Stimulated activated CD4-positive, alpha-beta T cell treated with anti-CD3 and anti-CD28 coated beads, Interleukin-1b, Interleukin-23, amount 100 ng/mL, for 24 hours (primary cell): ENCODE measurements around the gene TRAF2.

Experiments used
- DNase-seq, 4 experiments: peaks; one replicate each; pipeline ENCODE4 v3.0.0-alpha.2; 2020; ENCODE audit warnings: low read depth in 4 of 4, low spot score in 1 of 4

The TRAF2 gene

GRCh38 chr9:136934277-136934676, 48.0 kb downstream of the TRAF2 start:
- DNase-seq = no peak

GRCh38 chr9:136935651-136936050, 49.3 kb downstream of the TRAF2 start:
- DNase-seq = no peak

GRCh38 chr9:136936645-136937170, 50.4 kb downstream of the TRAF2 start:
- no peak for DNase-seq

GRCh38 chr9:136937186-136938001, 51.1 kb downstream of the TRAF2 start:
- no peak for DNase-seq

GRCh38 chr9:136939431-136939995, 53.2 kb downstream of the TRAF2 start:
- DNase-seq = no peak

- DNase-seq = no peak
These were observed 53.7 kb downstream of the TRAF2 start for GRCh38 chr9:136939996-136940525.

- no peak for DNase-seq
These were observed 54.4 kb downstream of the TRAF2 start for GRCh38 chr9:136940526-136941230.

GRCh38 chr9:136941231-136942111, 55.2 kb downstream of the TRAF2 start:
- DNase-seq = no peak

- no peak for DNase-seq
These were observed 56.0 kb downstream of the TRAF2 start for GRCh38 chr9:136942112-136942880.

GRCh38 chr9:136942881-136943230, 56.5 kb downstream of the TRAF2 start:
- DNase-seq = no peak

GRCh38 chr9:136943291-136944211, 57.2 kb downstream of the TRAF2 start:
- peak in 2 of 4 experiments; percentile 19 to 23 for DNase-seq

- no peak for DNase-seq
These were observed 57.8 kb downstream of the TRAF2 start for GRCh38 chr9:136944212-136944518.

GRCh38 chr9:136944519-136945332, 58.4 kb downstream of the TRAF2 start, which contains the start of the genes C8G and FBXW5:
C8G (plus strand) TSS chr9:136945243; CDS start chr9:136945321, 78 bp downstream.
FBXW5 (minus strand) TSS chr9:136944738; CDS start chr9:136944083, 655 bp downstream.
- DNase-seq = peak; percentile 91 to 93 (median 92)

- no peak for DNase-seq
These were observed 59.3 kb downstream of the TRAF2 start for GRCh38 chr9:136945333-136946227.

GRCh38 chr9:136946228-136947027, 60.1 kb downstream of the TRAF2 start:
- no peak for DNase-seq
